GM23338 (cell line): ENCODE results near the gene LTN1.

Source experiments
- CREB1 ChIP-seq: fragments of 250-450 bp; sonication (Bioruptor Pico); IDR thresholded peaks from 2 replicates; pipeline ENCODE4 v1.5.0; 2020; ENCODE audit warnings: low read depth, mild to moderate bottlenecking, moderate library complexity
- CTCF ChIP-seq, 2 experiments: fragments of 200-600 bp in 1 of 2; sonication (generic) in 1 of 2; conservative IDR thresholded peaks; 2 replicates each; pipeline versions ENCODE4 v1.5.1 to v1.6.1; 2016 to 2017; ENCODE audit warnings: antibody characterized with exemption in 2 of 2, low read depth in 2 of 2, mild to moderate bottlenecking in 2 of 2, moderate library complexity in 1 of 2
- EZH2 ChIP-seq: fragments of 200-600 bp; sonication (generic); IDR thresholded peaks from one replicate; pipeline ENCODE4 v1.8.0; 2017; ENCODE audit warnings: antibody characterized with exemption, mild to moderate bottlenecking, low read depth; ENCODE audit not compliant: unreplicated experiment
- POLR2AphosphoS5 ChIP-seq: IDR thresholded peaks from 2 replicates; pipeline ENCODE4 v1.6.1; 2016; ENCODE audit warnings: antibody characterized with exemption, low read depth
- REST ChIP-seq: IDR thresholded peaks from one replicate; pipeline ENCODE4 v1.6.1; 2018; ENCODE audit warnings: antibody characterized with exemption; ENCODE audit not compliant: unreplicated experiment

GRCh38 chr21:28885853-28886177 is 106.9 kb downstream of the LTN1 start:
- TF ChIP-seq EZH2 (no peak), REST (no peak), CTCF (conservative IDR thresholded peaks at IDR 0.05; ENCODE audit: low read depth in 2 of 2) (no peak), POLR2AphosphoS5 (no peak), CREB1 (CRISPR knock-in tag) (no peak)
